ENCODE data around the gene MYBPC2. TPM values are rescaled to one million over a fixed set of nuclear protein-coding genes. Genes with fewer than 3 reads are reported as not detected.

MYBPC2 gene
- total and polyA plus RNA-seq, 2 of the 4 experiments (the other 2 are of a cell fraction): not detected

GRCh38 chr19:50431343-50432220, 1.1 kb upstream of the MYBPC2 start:
- H2AK5ac ChIP-seq (ENCODE audit: low read depth, low read length): no peak overlapping the region
- peak overlapping the region; percentile 96 for H3K4me2 ChIP-seq (ENCODE audit: low read depth, low read length)
- TF ChIP-seq RFX5 (IDR thresholded peaks at IDR 0.05; ENCODE audit: low read depth, low read length) (peak; percentile 100), MAZ (IDR thresholded peaks at IDR 0.05; ENCODE audit: borderline replicate concordance, low read depth, low read length) (peak; percentile 52; the same call in 1 of the 2 replicates), POLR2A (IDR thresholded peaks at IDR 0.05; ENCODE audit: low read depth, low read length) (no peak), BHLHE40 (IDR thresholded peaks at IDR 0.05; ENCODE audit: low read depth, low read length) (peak; percentile 36; the same call in 1 of the 2 replicates)
- dilution Hi-C loops (cut with HindIII; ENCODE audit: low sequenced_read_pairs, unreplicated experiment) (no loop called here), intact Hi-C loops (cut with micrococcal nuclease) (no loop called here), in situ Hi-C loops (cut with MboI; ENCODE audit: low sequenced_read_pairs) (no loop called here)
- H3K27me3 ChIP-seq (ENCODE audit: control insufficient read depth, insufficient read depth, low read length): peaks cover 39% of the 10 kb centered on the region
- POLR2A ChIA-PET (ENCODE audit: unreplicated experiment): no interaction called here
- no peaks in the 10 kb centered on the region for H4K20me1 ChIP-seq (ENCODE audit: insufficient read depth, low read length)
- no peak overlapping the region for H3K14ac ChIP-seq (replicated peaks; ENCODE audit: low read depth, low read length)
- H2BK5ac ChIP-seq (ENCODE audit: low read depth, low read length, poor library complexity, severe bottlenecking): no peak overlapping the region
- H3K56ac ChIP-seq (ENCODE audit: extremely low read depth, insufficient read depth, low read length): no peak overlapping the region
- peak overlapping the region; percentile 43; the same call in 1 of the 2 replicates for H3K9ac ChIP-seq (ENCODE audit: low read depth, low read length)
- H4K91ac ChIP-seq (ENCODE audit: insufficient read depth, low read depth, low read length): no peak overlapping the region
- peak overlapping the region; percentile 98 for H2AFZ ChIP-seq (replicated peaks; ENCODE audit: low read length, poor library complexity)
- H2BK15ac ChIP-seq (ENCODE audit: low read depth, low read length): no peak overlapping the region
- H3K9me3 ChIP-seq (ENCODE audit: control insufficient read depth, insufficient read depth, low read length): no peaks in the 10 kb centered on the region
- no peak overlapping the region for H3K27ac ChIP-seq (ENCODE audit: insufficient read depth, low read length)
- no peak overlapping the region for H2BK120ac ChIP-seq (ENCODE audit: low read depth, low read length)
- ATAC-seq (ENCODE audit: low read depth) (peak; percentile 97), DNase-seq (peak; percentile 57)
- no TSS peak for BruUV-seq (replicated peaks)
- H3K4me3 ChIP-seq (ENCODE audit: insufficient read depth, low read depth, low read length): peak overlapping the region; percentile 48
- H3K79me1 ChIP-seq (ENCODE audit: low read depth in 1 of 2, low read length in 2 of 2): no peaks in the 10 kb centered on the region
- 8% methylated on average over 10 of the region's 54 CpGs; no CpG with 5 or more reads in 1 of the 2 experiments for WGBS, 2 experiments (ENCODE audit: extremely low coverage in 2 of 2, insufficient read length in 1 of 2)
- peak overlapping the region; percentile 46 to 54; a peak in 2 of 4 replicates for H4K8ac ChIP-seq (ENCODE audit: low read depth in 2 of 2, low read length in 2 of 2)
- 0 out of 2 replicates have a peak, but pooled peaks cover 3% of the 10 kb centered on the region for H3K4me1 ChIP-seq (ENCODE audit: control insufficient read depth, insufficient read depth, low read length)
- CTCF ChIA-PET: no interaction called here
- H2BK20ac ChIP-seq (ENCODE audit: low read depth, low read length): no peak overlapping the region
- H3K4ac ChIP-seq (ENCODE audit: low read depth, low read length): no peak overlapping the region
- no peaks in the 10 kb centered on the region for H3K36me3 ChIP-seq (ENCODE audit: control insufficient read depth, insufficient read depth, low read length)
- no peak overlapping the region for H3K23ac ChIP-seq (ENCODE audit: low read depth, low read length)
- no peak overlapping the region for H4K5ac ChIP-seq (ENCODE audit: low read depth, low read length)
- no peak overlapping the region for H3K18ac ChIP-seq (ENCODE audit: low read depth, low read length)
- peak overlapping the region; percentile 90 for H2AK9ac ChIP-seq (replicated peaks; ENCODE audit: low read depth, low read length, poor library complexity)
- H3K9me1 ChIP-seq (ENCODE audit: insufficient read depth, low read length): no peaks in the 10 kb centered on the region
